KMS-11 (cell line): ENCODE results near the gene RNF213.

ENCODE experiments used
- H2AFZ ChIP-seq: fragments of 200-600 bp; sonication (generic); 2 replicates; pipeline ENCODE4 v1.6.1; 2016; ENCODE audit warnings: antibody characterized with exemption, mixed run types, low read depth
- H3K27ac ChIP-seq: fragments of 200-600 bp; sonication (generic); 2 replicates; pipeline ENCODE4 v1.6.1; 2016; ENCODE audit warnings: mild to moderate bottlenecking, mixed run types
- H3K27me3 ChIP-seq: fragments of 200-600 bp; sonication (generic); 2 replicates; pipeline ENCODE4 v1.6.1; 2017; ENCODE audit warnings: mild to moderate bottlenecking, low read depth, mixed run types, moderate library complexity; ENCODE audit not compliant: insufficient read depth
- H3K36me3 ChIP-seq: fragments of 200-600 bp; sonication (generic); 2 replicates; pipeline ENCODE4 v1.6.1; 2017; ENCODE audit warnings: mild to moderate bottlenecking, mixed run types; ENCODE audit not compliant: insufficient read depth
- H3K4me1 ChIP-seq: fragments of 200-600 bp; sonication (generic); 2 replicates; pipeline ENCODE4 v1.6.1; 2016; ENCODE audit warnings: mild to moderate bottlenecking, low read depth, mixed run types; ENCODE audit not compliant: poor library complexity, severe bottlenecking
- H3K4me2 ChIP-seq: fragments of 200-600 bp; sonication (generic); 2 replicates; pipeline ENCODE4 v1.7.0; 2016; ENCODE audit warnings: mild to moderate bottlenecking, mixed run types
- H3K4me3 ChIP-seq: fragments of 200-600 bp; sonication (generic); IDR thresholded peaks from 2 replicates; pipeline ENCODE4 v1.6.1; 2017; ENCODE audit warnings: low read depth, low read length, mixed read lengths; ENCODE audit not compliant: insufficient read depth
- H3K79me2 ChIP-seq: fragments of 200-600 bp; sonication (generic); 2 replicates; pipeline ENCODE4 v1.6.1; 2016; ENCODE audit warnings: low read depth, mixed run types; ENCODE audit not compliant: insufficient read depth
- H3K9ac ChIP-seq: fragments of 200-600 bp; sonication (generic); 2 replicates; pipeline ENCODE4 v1.6.1; 2016; ENCODE audit warnings: mild to moderate bottlenecking, mixed run types
- H4K20me1 ChIP-seq: fragments of 200-600 bp; sonication (generic); 2 replicates; pipeline ENCODE4 v1.6.1; 2016; ENCODE audit warnings: mild to moderate bottlenecking, mixed run types; ENCODE audit not compliant: insufficient read depth
- TF ChIP-seq, protein P1 (sequence below): fragments of 200-600 bp; sonication (generic); conservative IDR thresholded peaks from 2 replicates; pipeline ENCODE4 v1.6.1; 2017; ENCODE audit warnings: low read depth, mild to moderate bottlenecking, antibody characterized with exemption, low read length, moderate library complexity, mixed read lengths

RNF213 gene

DNA sequence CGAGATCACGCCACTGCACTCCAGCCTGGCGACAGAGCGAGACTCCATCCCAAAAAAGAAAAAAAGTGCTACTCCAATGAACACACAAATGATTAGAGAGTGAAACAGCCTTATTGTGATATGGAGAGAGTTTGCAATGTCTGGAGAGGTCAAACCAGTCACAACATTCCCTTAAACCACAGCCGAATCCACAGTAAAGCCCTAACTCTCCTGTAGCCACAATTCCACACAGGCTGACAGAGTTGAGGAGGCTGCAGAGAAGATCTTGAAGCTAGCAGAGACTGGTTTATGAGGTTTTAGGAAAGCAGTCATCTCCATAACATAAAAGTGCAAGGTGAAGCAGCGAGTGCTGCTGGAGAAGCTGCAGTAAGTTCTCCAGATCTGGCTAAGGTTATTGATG, 6.7 kb downstream of the RNF213 start:
- H3K79me2 ChIP-seq: no peaks in the 10 kb centered on the region
- no peak overlapping the region for H3K4me3 ChIP-seq
- no peak overlapping the region for H3K27ac ChIP-seq
- H3K9ac ChIP-seq: no peak overlapping the region
- no peak overlapping the region for H2AFZ ChIP-seq
- H3K36me3 ChIP-seq: no peaks in the 10 kb centered on the region
- TF ChIP-seq, protein P1, sequence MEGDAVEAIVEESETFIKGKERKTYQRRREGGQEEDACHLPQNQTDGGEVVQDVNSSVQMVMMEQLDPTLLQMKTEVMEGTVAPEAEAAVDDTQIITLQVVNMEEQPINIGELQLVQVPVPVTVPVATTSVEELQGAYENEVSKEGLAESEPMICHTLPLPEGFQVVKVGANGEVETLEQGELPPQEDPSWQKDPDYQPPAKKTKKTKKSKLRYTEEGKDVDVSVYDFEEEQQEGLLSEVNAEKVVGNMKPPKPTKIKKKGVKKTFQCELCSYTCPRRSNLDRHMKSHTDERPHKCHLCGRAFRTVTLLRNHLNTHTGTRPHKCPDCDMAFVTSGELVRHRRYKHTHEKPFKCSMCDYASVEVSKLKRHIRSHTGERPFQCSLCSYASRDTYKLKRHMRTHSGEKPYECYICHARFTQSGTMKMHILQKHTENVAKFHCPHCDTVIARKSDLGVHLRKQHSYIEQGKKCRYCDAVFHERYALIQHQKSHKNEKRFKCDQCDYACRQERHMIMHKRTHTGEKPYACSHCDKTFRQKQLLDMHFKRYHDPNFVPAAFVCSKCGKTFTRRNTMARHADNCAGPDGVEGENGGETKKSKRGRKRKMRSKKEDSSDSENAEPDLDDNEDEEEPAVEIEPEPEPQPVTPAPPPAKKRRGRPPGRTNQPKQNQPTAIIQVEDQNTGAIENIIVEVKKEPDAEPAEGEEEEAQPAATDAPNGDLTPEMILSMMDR: no peak
- no peaks in the 10 kb centered on the region for H3K27me3 ChIP-seq
- no peaks in the 10 kb centered on the region for H4K20me1 ChIP-seq
- H3K4me2 ChIP-seq: no peak overlapping the region
- peaks cover 20% of the 10 kb centered on the region for H3K4me1 ChIP-seq

DNA sequence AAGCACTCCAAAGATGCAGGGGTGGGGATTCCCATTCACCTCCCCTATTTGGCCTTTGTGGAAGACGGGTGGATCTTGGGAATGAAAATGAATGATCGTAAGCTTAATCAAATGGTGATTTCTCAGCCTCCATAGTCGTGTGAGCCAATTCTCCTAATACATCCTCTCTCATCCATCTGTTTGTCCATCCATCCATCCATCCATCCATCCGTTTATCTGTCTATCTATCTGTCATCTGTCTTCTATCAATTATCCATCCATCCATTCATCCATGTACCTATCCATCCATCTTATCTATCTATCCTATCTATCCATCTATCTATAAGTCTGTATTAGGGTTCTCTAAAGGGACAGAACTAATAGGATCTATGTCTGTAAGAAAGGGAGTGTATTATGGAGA, 7.8 kb downstream of the RNF213 start:
- Histone ChIP-seq H3K4me3 (no peak overlapping the region), H3K36me3 (no peaks in the 10 kb centered on the region), H3K9ac (no peak overlapping the region), H4K20me1 (no peaks in the 10 kb centered on the region), H3K27ac (no peak overlapping the region), H2AFZ (no peak overlapping the region), H3K27me3 (no peaks in the 10 kb centered on the region), H3K79me2 (no peaks in the 10 kb centered on the region), H3K4me2 (no peak overlapping the region), H3K4me1 (peaks cover 11% of the 10 kb centered on the region)
- TF ChIP-seq, protein P1: no peak

DNA sequence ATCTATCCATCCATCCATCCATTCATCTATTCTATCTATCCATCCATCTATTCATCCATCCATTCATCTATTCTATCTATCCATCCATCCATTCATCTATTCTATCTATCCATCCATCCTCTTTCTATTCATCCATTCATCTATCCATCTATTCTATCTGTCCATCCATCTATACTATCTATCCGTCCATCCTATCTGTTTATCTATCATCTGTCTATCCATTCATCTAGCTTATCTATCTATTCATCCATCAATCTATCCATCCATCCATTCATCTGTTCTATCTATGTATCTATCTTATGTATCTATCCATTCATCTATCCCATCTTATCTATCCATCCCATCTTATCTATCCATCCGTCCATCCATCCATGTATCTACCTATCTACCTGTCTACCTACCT, 8.8 kb downstream of the RNF213 start:
- Histone ChIP-seq H3K4me3 (no peak overlapping the region), H3K4me1 (peaks cover 1% of the 10 kb centered on the region), H3K27ac (no peak overlapping the region), H4K20me1 (no peaks in the 10 kb centered on the region), H3K4me2 (no peak overlapping the region), H2AFZ (no peak overlapping the region), H3K36me3 (no peaks in the 10 kb centered on the region), H3K27me3 (no peaks in the 10 kb centered on the region), H3K79me2 (no peaks in the 10 kb centered on the region), H3K9ac (no peak overlapping the region)
- TF ChIP-seq, protein P1: no peak

DNA sequence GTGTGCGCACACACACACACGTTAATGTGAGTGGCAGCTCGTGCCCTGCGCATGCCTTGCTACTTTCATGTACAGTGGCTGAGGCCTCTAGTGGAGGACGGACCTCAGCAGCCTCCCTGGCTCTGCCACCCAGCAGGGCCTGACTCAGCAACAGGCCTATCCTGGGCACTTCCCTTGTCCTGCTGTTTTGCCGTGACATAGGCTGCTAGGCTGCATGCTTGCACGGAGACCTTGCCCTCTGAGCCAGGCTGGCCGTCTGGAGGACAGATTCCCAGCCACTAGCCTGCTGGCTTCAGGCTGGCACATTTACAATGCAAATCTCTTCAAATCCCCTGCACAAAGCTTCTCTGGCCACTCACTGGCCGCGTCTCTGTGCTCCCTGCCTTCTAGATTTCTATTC, 9.5 kb downstream of the RNF213 start:
- no peak overlapping the region for H3K4me2 ChIP-seq

More for the DNA sequence above, 9.5 kb downstream of the RNF213 start:
- Histone ChIP-seq H3K27me3 (no peaks in the 10 kb centered on the region), H4K20me1 (no peaks in the 10 kb centered on the region), H3K36me3 (no peaks in the 10 kb centered on the region), H3K79me2 (no peaks in the 10 kb centered on the region), H3K4me1 (no peaks in the 10 kb centered on the region), H3K4me3 (no peak overlapping the region), H2AFZ (no peak overlapping the region), H3K9ac (no peak overlapping the region), H3K27ac (no peak overlapping the region)
- TF ChIP-seq, protein P1: no peak
